ENCODE measurements around the gene ZNF385A. TPM values are rescaled to one million over a fixed set of nuclear protein-coding genes. Genes with fewer than 3 reads are reported as not detected.

ZNF385A gene
- total and polyA plus RNA-seq, 9 of the 15 experiments (the other 6 are each of a cell fraction or from before 2014, with no cell fraction given): 1.0 to 111 (median 7.7) TPM

- TF ChIP-seq ESRRA (IDR thresholded peaks at IDR 0.05; ENCODE audit: borderline replicate concordance, low read depth): peak; percentile 48; the same call in 1 of the 2 replicates
- TF ChIP-seq GABPB2 (CRISPR knock-in tag; conservative IDR thresholded peaks at IDR 0.05): no peak
- TF ChIP-seq ZNF174 (CRISPR knock-in tag; IDR thresholded peaks at IDR 0.05): no peak
- TF ChIP-seq ZKSCAN8 (CRISPR knock-in tag; IDR thresholded peaks at IDR 0.05): no peak
- no peak for TF ChIP-seq BRD4 (IDR thresholded peaks at IDR 0.05)
- peak; percentile 93 for TF ChIP-seq RB1 (IDR thresholded peaks at IDR 0.05; ENCODE audit: low read depth)
- TF ChIP-seq ZNF444 (CRISPR knock-in tag; IDR thresholded peaks at IDR 0.05): no peak
- no peak for TF ChIP-seq POLR2A (conservative IDR thresholded peaks at IDR 0.05)
- peak; percentile 64 for TF ChIP-seq SMARCA4 (IDR thresholded peaks at IDR 0.05)
- no peak for TF ChIP-seq BCL6 (CRISPR knock-in tag; IDR thresholded peaks at IDR 0.05)
- TF ChIP-seq BHLHE40 (IDR thresholded peaks at IDR 0.05; ENCODE audit: low read length): peak; percentile 56
- no peak for TF ChIP-seq ZFP30 (CRISPR knock-in tag; IDR thresholded peaks at IDR 0.05; ENCODE audit: borderline replicate concordance)
- no peak for TF ChIP-seq SMAD3 (CRISPR knock-in tag; conservative IDR thresholded peaks at IDR 0.05)
- TF ChIP-seq SMAD1 (IDR thresholded peaks at IDR 0.05; ENCODE audit: low read depth, low read length, partially characterized antibody): no peak
- no peak for TF ChIP-seq HIVEP1 (CRISPR knock-in tag; IDR thresholded peaks at IDR 0.05)
- peak; percentile 81; the same call in 1 of the 2 replicates for TF ChIP-seq CC2D1A (IDR thresholded peaks at IDR 0.05)
- TF ChIP-seq KLF16 (IDR thresholded peaks at IDR 0.05): peak; percentile 87
- TF ChIP-seq ZNF717 (CRISPR knock-in tag; IDR thresholded peaks at IDR 0.05): no peak
- TF ChIP-seq ELK3 (CRISPR knock-in tag; IDR thresholded peaks at IDR 0.05): no peak
- TF ChIP-seq, protein P1, sequence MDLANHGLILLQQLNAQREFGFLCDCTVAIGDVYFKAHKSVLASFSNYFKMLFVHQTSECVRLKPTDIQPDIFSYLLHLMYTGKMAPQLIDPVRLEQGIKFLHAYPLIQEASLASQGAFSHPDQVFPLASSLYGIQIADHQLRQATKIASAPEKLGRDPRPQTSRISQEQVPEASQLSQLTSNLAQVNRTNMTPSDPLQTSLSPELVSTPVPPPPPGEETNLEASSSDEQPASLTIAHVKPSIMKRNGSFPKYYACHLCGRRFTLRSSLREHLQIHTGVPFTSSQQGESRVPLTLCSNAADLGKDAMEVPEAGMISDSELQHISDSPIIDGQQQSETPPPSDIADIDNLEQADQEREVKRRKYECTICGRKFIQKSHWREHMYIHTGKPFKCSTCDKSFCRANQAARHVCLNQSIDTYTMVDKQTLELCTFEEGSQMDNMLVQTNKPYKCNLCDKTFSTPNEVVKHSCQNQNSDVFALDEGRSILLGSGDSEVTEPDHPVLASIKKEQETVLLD (IDR thresholded peaks at IDR 0.05): no peak
- no peak for TF ChIP-seq BRF1 (IDR thresholded peaks at IDR 0.05; ENCODE audit: borderline replicate concordance, extremely low read depth, insufficient read length)
- no peak for TF ChIP-seq E4F1 (CRISPR knock-in tag; IDR thresholded peaks at IDR 0.05; ENCODE audit: borderline replicate concordance)
- no peak for TF ChIP-seq TAL1 (IDR thresholded peaks at IDR 0.05)
- TF ChIP-seq ZNF12 (CRISPR knock-in tag; IDR thresholded peaks at IDR 0.05): no peak
- TF ChIP-seq STAT6 (CRISPR knock-in tag; IDR thresholded peaks at IDR 0.05): no peak; the same call in 1 of the 2 replicates
Observed at GRCh38 chr12:54379398-54380201, 4.9 kb downstream of the ZNF385A start (continued).
